HepG2 (cell line): Measurements from ENCODE around the gene LARP1. TPM values are rescaled to one million over a fixed set of nuclear protein-coding genes. Genes with fewer than 3 reads are reported as not detected.
A peak's percentile ranks its signal among the peaks of the same experiment; 100 is the strongest.

Source experiments
- ATAC-seq: fragments of 200-7000 bp; cut with Tn5 transposase; 3 replicates; pipeline ENCODE4 v1.9.1; 2020; ENCODE audit warnings: mild to moderate bottlenecking, moderate library complexity
- BruUV-seq: library from RNA; stranded (reverse); fragments of 400-500 nt; replicated peaks from 2 replicates; lab custom pipeline; 2021; lab: Mats Ljungman, UMichigan
- CTCF ChIA-PET: fragments of 300-600 bp; formaldehyde crosslinking; extraction: SDS; loops from one replicate; lab custom pipeline; 2021; ENCODE audit warnings: low total read pairs, inconsistent platforms, low intra/inter-chr PET ratio; lab: Yijun Ruan, JAX
- POLR2A ChIA-PET: fragments of 350-600 bp; sonication (Branson Sonifier 250); formaldehyde crosslinking; loops from one replicate; lab custom pipeline; 2020; ENCODE audit warnings: antibody characterized with exemption, inconsistent platforms; lab: Yijun Ruan, JAX
- DNase-seq: peaks from one replicate; pipeline ENCODE4 v3.0.0-alpha.2; 2015; ENCODE audit warnings: low spot score
- FAIRE-seq: peaks from 3 replicates; lab custom pipeline; 2011; peaks lifted over from hg19 to GRCh38; lab: Jason Lieb, UNC
- H2AFZ ChIP-seq: one replicate; pipeline ENCODE4 v1.6.1; 2011; ENCODE audit warnings: low read length, inconsistent platforms
- H3K27ac ChIP-seq: fragments of 300-600 bp; 3 replicates; pipeline ENCODE4 v1.8.0; 2011; ENCODE audit warnings: mixed run types, mild to moderate bottlenecking, mixed read lengths, low read length, inconsistent platforms; ENCODE audit not compliant: insufficient read depth; ENCODE audit errors: extremely low read length
- H3K27me3 ChIP-seq, 2 experiments: fragments of 200-600 bp in 1 of 2; 2 replicates in 1 of 2; 3 replicates in 1 of 2; pipeline versions ENCODE4 v1.6.0 to v1.8.0; 2011; ENCODE audit warnings: low read length in 2 of 2, mild to moderate bottlenecking in 2 of 2, moderate library complexity in 2 of 2, inconsistent platforms in 1 of 2; ENCODE audit not compliant: insufficient read depth in 2 of 2, control insufficient read depth in 1 of 2
- H3K36me3 ChIP-seq, 2 experiments: fragments of 200-600 bp in 1 of 2; replicated peaks in 1 of 2; 2 replicates in 1 of 2; 3 replicates in 1 of 2; pipeline versions ENCODE4 v1.5.1 to v1.8.0; 2011; ENCODE audit warnings: low read length in 2 of 2, inconsistent platforms in 1 of 2; ENCODE audit not compliant: insufficient read depth in 2 of 2, control insufficient read depth in 1 of 2
- H3K4me1 ChIP-seq: 2 replicates; pipeline ENCODE4 v1.5.1; 2012; ENCODE audit warnings: low read length, inconsistent platforms; ENCODE audit not compliant: insufficient read depth
- H3K4me2 ChIP-seq: 2 replicates; pipeline ENCODE4 v1.6.0; 2011; ENCODE audit warnings: low read depth, low read length, inconsistent platforms
- H3K4me3 ChIP-seq, 3 experiments: fragments of 200-600 bp in 1 of 3; sonication (generic), shearing (Covaris generic) in 1 of 3; replicated peaks in 1 of 3; 2 replicates each; pipeline ENCODE4 v1.5.1; 2011 to 2016; ENCODE audit warnings: low read length in 3 of 3, inconsistent platforms in 2 of 3, low read depth in 2 of 3, mild to moderate bottlenecking in 2 of 3, control low read depth in 1 of 3, mixed read lengths in 1 of 3; ENCODE audit not compliant: insufficient read depth in 1 of 3
- H3K79me2 ChIP-seq: one replicate; pipeline ENCODE4 v1.6.1; 2011; ENCODE audit warnings: low read length, inconsistent platforms; ENCODE audit not compliant: insufficient read depth
- H3K9ac ChIP-seq: 2 replicates; pipeline ENCODE4 v1.6.0; 2011; ENCODE audit warnings: mild to moderate bottlenecking, low read depth, low read length, inconsistent platforms; ENCODE audit not compliant: insufficient read depth
- H3K9me3 ChIP-seq: 2 replicates; pipeline ENCODE4 v1.5.1; 2012; ENCODE audit warnings: mild to moderate bottlenecking, low read length
- H4K20me1 ChIP-seq: 2 replicates; pipeline ENCODE4 v1.6.0; 2011; ENCODE audit warnings: inconsistent platforms, mild to moderate bottlenecking, low read length, moderate library complexity; ENCODE audit not compliant: insufficient read depth
- ARNTL ChIP-seq: sonication (generic); formaldehyde crosslinking; IDR thresholded peaks from 2 replicates; pipeline ENCODE4 v1.4.0; 2020; ENCODE audit warnings: mild to moderate bottlenecking, missing genetic modification reagents
- BORCS8-MEF2B ChIP-seq: sonication (generic); formaldehyde crosslinking; IDR thresholded peaks from 2 replicates; pipeline ENCODE4 v1.8.0; 2022; ENCODE audit warnings: mild to moderate bottlenecking, missing genetic modification reagents
- BRCA1 ChIP-seq: sonication (generic); formaldehyde crosslinking; IDR thresholded peaks from 2 replicates; pipeline ENCODE4 v1.4.0; 2020; ENCODE audit warnings: missing genetic modification reagents
- ETV5 ChIP-seq: IDR thresholded peaks from 2 replicates; pipeline ENCODE4 v1.6.1; 2018; ENCODE audit warnings: missing biosample characterization, missing genetic modification reagents, inconsistent platforms, borderline replicate concordance
- KDM6A ChIP-seq: IDR thresholded peaks from 2 replicates; pipeline ENCODE4 v1.6.1; 2016; ENCODE audit warnings: low read depth
- MAF1 ChIP-seq: sonication (generic); formaldehyde crosslinking; IDR thresholded peaks from 2 replicates; pipeline ENCODE4 v1.5.0; 2020; ENCODE audit warnings: missing genetic modification reagents, borderline replicate concordance
- PLRG1 ChIP-seq: fragments of 450-650 bp; conservative IDR thresholded peaks from 2 replicates; pipeline ENCODE4 v1.6.1; 2016
- TBP ChIP-seq: sonication (generic); formaldehyde crosslinking; IDR thresholded peaks from 2 replicates; pipeline ENCODE4 v1.5.0; 2020; ENCODE audit warnings: missing genetic modification reagents
- ZKSCAN1 ChIP-seq: fragments of 150-350 bp; IDR thresholded peaks from 2 replicates; pipeline ENCODE4 v1.6.1; 2014; ENCODE audit warnings: low read length
- ZNF367 ChIP-seq: sonication (generic); formaldehyde crosslinking; IDR thresholded peaks from 2 replicates; pipeline ENCODE4 v1.4.0; 2020; ENCODE audit warnings: missing genetic modification reagents, borderline replicate concordance
- WGBS: methylation state at CpG from one replicate; pipeline ENCODE4 v1.1.6; 2017; ENCODE audit warnings: low lambda C conversion rate; 5-methylcytosine and 5-hydroxymethylcytosine counted together
- in situ Hi-C: cut with HindIII; loops from 2 replicates; pipeline ENCODE4 v1.10.0; 2017; ENCODE audit warnings: low pct_unique_long_range_greater_than_20kb; ENCODE audit not compliant: extremely low pct_ligation_motif_present
- intact Hi-C: fragments of 100-400 bp; cut with micrococcal nuclease; formaldehyde crosslinking; loops from one replicate; pipeline ENCODE4 v1.10.0; 2022; ENCODE audit not compliant: unreplicated experiment
- polyA plus RNA-seq, 8 experiments: library from polyadenylated mRNA; depleted of rRNA in 3 of 8; stranded (reverse) in 7 of 8; unstranded in 1 of 8; fragments of >200 nt; fragmentation: Illumina TruSeq in 4 of 8; extraction: Trizol in 4 of 8; gene quantifications; 2 replicates each; pipeline versions ENCODE4 v1.2.1 to v1.2.3, GENCODE V29; 2011 to 2016; ENCODE audit warnings: low read depth in 4 of 8, missing spikeins in 1 of 8, mixed read lengths in 1 of 8; ENCODE audit not compliant: insufficient read depth in 1 of 8
- total RNA-seq, 5 experiments: library from RNA; depleted of rRNA; stranded (reverse); fragments of >200 nt; fragmentation: Illumina TruSeq; extraction: Trizol; gene quantifications; 2 replicates each; pipeline ENCODE4 v1.2.3, GENCODE V29; 2016; ENCODE audit warnings: low read depth in 1 of 5
- TF ChIP-seq, protein P1 (sequence below): sonication (generic); formaldehyde crosslinking; IDR thresholded peaks from 2 replicates; pipeline ENCODE4 v1.8.0; 2022; ENCODE audit warnings: missing genetic modification reagents, mild to moderate bottlenecking, moderate library complexity, borderline replicate concordance

The LARP1 gene
- total and polyA plus RNA-seq, 2 of the 13 experiments (the other 11 are each of a cell fraction or from before 2014, with no cell fraction given): 45.2 to 61.4 TPM

DNA sequence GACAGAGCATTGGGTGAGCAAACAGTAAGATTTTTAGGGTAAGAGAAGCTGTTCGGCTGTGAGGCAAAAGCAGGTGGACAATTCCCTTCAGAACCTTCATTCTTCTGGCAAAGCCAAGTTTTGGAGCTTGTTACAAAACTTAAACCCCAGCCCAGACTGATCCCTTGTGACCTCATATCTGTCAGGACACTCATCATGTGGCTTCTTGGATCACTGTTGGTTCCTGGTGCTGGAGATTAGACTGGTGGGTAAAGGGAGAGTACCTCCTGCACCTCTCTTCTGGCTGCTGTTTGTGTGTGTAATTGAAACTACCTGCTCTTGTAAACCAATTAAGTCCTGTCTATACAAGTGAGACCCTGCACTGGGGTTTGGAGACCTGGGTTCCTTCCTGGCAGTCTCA is 21.0 kb downstream of the LARP1 start:
- in situ Hi-C loops: no loop called here
- Histone ChIP-seq H3K9ac (no peak overlapping the region), H3K27ac (peak overlapping the region; percentile 26), H3K79me2 (peaks cover 98% of the 10 kb centered on the region), H3K4me2 (no peak overlapping the region), H3K4me1 (peaks cover 76% of the 10 kb centered on the region), H3K27me3 (no peaks in the 10 kb centered on the region), H4K20me1 (peaks cover 83% of the 10 kb centered on the region), H2AFZ (no peak overlapping the region), H3K9me3 (no peaks in the 10 kb centered on the region), H3K36me3 (peaks cover 3 to 5% of the 10 kb centered on the region in 2 experiments; a peak in 4 of 5 replicates), H3K4me3 (no peak overlapping the region)
- no TSS peak for BruUV-seq
- 82% methylated on average over 1 of the region's 1 CpG for WGBS
- POLR2A ChIA-PET: interaction anchor here (1.6 kb wide), 1 partner anchor 9 kb away, joined by 9 read pairs; no protein-coding TSS in a partner anchor
- TF ChIP-seq ZKSCAN1 (no peak), TBP (CRISPR knock-in tag) (no peak), BRCA1 (CRISPR knock-in tag) (no peak), PLRG1 (no peak), KDM6A (no peak), BORCS8-MEF2B (CRISPR knock-in tag) (no peak)
- TF ChIP-seq, protein P1, sequence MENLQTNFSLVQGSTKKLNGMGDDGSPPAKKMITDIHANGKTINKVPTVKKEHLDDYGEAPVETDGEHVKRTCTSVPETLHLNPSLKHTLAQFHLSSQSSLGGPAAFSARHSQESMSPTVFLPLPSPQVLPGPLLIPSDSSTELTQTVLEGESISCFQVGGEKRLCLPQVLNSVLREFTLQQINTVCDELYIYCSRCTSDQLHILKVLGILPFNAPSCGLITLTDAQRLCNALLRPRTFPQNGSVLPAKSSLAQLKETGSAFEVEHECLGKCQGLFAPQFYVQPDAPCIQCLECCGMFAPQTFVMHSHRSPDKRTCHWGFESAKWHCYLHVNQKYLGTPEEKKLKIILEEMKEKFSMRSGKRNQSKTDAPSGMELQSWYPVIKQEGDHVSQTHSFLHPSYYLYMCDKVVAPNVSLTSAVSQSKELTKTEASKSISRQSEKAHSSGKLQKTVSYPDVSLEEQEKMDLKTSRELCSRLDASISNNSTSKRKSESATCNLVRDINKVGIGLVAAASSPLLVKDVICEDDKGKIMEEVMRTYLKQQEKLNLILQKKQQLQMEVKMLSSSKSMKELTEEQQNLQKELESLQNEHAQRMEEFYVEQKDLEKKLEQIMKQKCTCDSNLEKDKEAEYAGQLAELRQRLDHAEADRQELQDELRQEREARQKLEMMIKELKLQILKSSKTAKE: no peak
- intact Hi-C loops: no loop called here
- ATAC-seq: no peak
- CTCF ChIA-PET: no interaction called here
- DNase-seq: no peak
- no peak for FAIRE-seq

GRCh38 chr5:154778534-154778933 is 23.4 kb downstream of the LARP1 start:
- Histone ChIP-seq H3K79me2 (peaks cover 98% of the 10 kb centered on the region), H3K27ac (no peak overlapping the region), H4K20me1 (peaks cover 81% of the 10 kb centered on the region)
- ATAC-seq (no peak), DNase-seq (no peak)
- TF ChIP-seq ARNTL (CRISPR knock-in tag) (no peak), MAF1 (no peak), ZNF367 (no peak), ETV5 (CRISPR knock-in tag) (no peak)
- TF ChIP-seq, all 625 proteins: peak for 0
- no peaks in the 10 kb centered on the region for H3K27me3 ChIP-seq
- H3K36me3 ChIP-seq: peaks cover 3 to 9% of the 10 kb centered on the region in 2 experiments
- no peak overlapping the region for H2AFZ ChIP-seq
- FAIRE-seq: no peak
- no TSS peak for BruUV-seq
- H3K9ac ChIP-seq: no peak overlapping the region
- ChIA-PET CTCF (no interaction called here), POLR2A (interaction anchor here (1.0 to 1.1 kb wide), 4 partner anchors 11 to 126 kb away, joined by 3 to 5 read pairs (median 3); no protein-coding TSS in a partner anchor)
- no peak overlapping the region for H3K4me3 ChIP-seq
- peaks cover 93% of the 10 kb centered on the region for H3K4me1 ChIP-seq
- intact Hi-C loops: loop anchor here (2.0 kb wide), 1 partner anchor 20 kb away; no protein-coding TSS in a partner anchor
- H3K9me3 ChIP-seq: no peaks in the 10 kb centered on the region
- in situ Hi-C loops: no loop called here
- H3K4me2 ChIP-seq: no peak overlapping the region
- 100% methylated on average over 2 of the region's 2 CpGs for WGBS
